A549 (cell line): ENCODE data around the gene ABHD17A. TPM values are rescaled to one million over a fixed set of nuclear protein-coding genes. Genes with fewer than 3 reads are reported as not detected.

Experiments used
- ATAC-seq, 2 experiments: fragments of 200-7000 bp in 1 of 2; fragments of >200 bp in 1 of 2; cut with Nextera tagmentation in 1 of 2; cut with Tn5 transposase in 1 of 2; 3 replicates each; pipeline versions ENCODE4 v1.8.0 to v1.9.1; 2018 to 2020; ENCODE audit warnings: mild to moderate bottlenecking in 1 of 2, moderate library complexity in 1 of 2
- CTCF ChIA-PET: fragments of 300-600 bp; sonication (Branson Sonifier 250); formaldehyde crosslinking; extraction: SDS; loops from one replicate; lab custom pipeline; 2021; ENCODE audit warnings: antibody characterized with exemption, inconsistent platforms; lab: Yijun Ruan, JAX
- POLR2A ChIA-PET: fragments of 350-600 bp; formaldehyde crosslinking; extraction: SDS; loops from one replicate; lab custom pipeline; 2021; ENCODE audit warnings: antibody characterized with exemption, inconsistent platforms; lab: Yijun Ruan, JAX
- DNase-seq, 2 experiments: peaks; one replicate each; pipeline versions ENCODE4 v3.0.0 to v3.0.0-alpha.2; 2011 to 2016; ENCODE audit warnings: low read depth in 1 of 2, low spot score in 1 of 2
- FAIRE-seq: peaks from 2 replicates; lab custom pipeline; 2011; peaks lifted over from hg19 to GRCh38; lab: Jason Lieb, UNC
- H3K27ac ChIP-seq, 2 experiments: fragments of >200 bp; sonication (Bioruptor Twin); formaldehyde crosslinking; 3 replicates each; pipeline ENCODE4 v1.5.1; 2016 to 2017
- H3K4me1 ChIP-seq: fragments of >200 bp; sonication (Bioruptor Twin); formaldehyde crosslinking; 3 replicates; pipeline ENCODE4 v1.6.1; 2016
- H3K4me2 ChIP-seq: fragments of >200 bp; sonication (Bioruptor Twin); formaldehyde crosslinking; 3 replicates; pipeline ENCODE4 v1.6.1; 2016
- H3K4me3 ChIP-seq: fragments of >200 bp; sonication (Bioruptor Twin); formaldehyde crosslinking; 3 replicates; pipeline ENCODE4 v1.5.1; 2016
- H3K9me3 ChIP-seq: fragments of >200 bp; sonication (Bioruptor Twin); formaldehyde crosslinking; 3 replicates; pipeline ENCODE4 v1.6.1; 2016
- BCL3 ChIP-seq: fragments of >200 bp; sonication (Bioruptor Twin); formaldehyde crosslinking; IDR thresholded peaks from 3 replicates; pipeline ENCODE4 v1.6.1; 2016
- BHLHE40 ChIP-seq: IDR thresholded peaks from 2 replicates; pipeline ENCODE4 v1.6.1; 2012; ENCODE audit warnings: low read depth, low read length, inconsistent platforms
- CEBPB ChIP-seq, 2 experiments: fragments of >200 bp in 1 of 2; sonication (Bioruptor Twin) in 1 of 2; formaldehyde crosslinking in 1 of 2; IDR thresholded peaks; 2 replicates each; pipeline ENCODE4 v1.6.1; 2012 to 2016
- CHD4 ChIP-seq: fragments of 200-600 bp; sonication (generic); IDR thresholded peaks from 2 replicates; pipeline ENCODE4 v1.6.1; 2016; ENCODE audit warnings: antibody characterized with exemption, mild to moderate bottlenecking, borderline replicate concordance
- EP300 ChIP-seq, 2 experiments: fragments of >200 bp; sonication (Bioruptor Twin); formaldehyde crosslinking; IDR thresholded peaks; 2 replicates in 1 of 2; 3 replicates in 1 of 2; pipeline ENCODE4 v1.6.1; 2016 to 2017
- ESRRA ChIP-seq: fragments of 150-350 bp; IDR thresholded peaks from 2 replicates; pipeline ENCODE4 v1.6.1; 2014; ENCODE audit warnings: mild to moderate bottlenecking, low read length, borderline replicate concordance
- FOSL2 ChIP-seq, 2 experiments: fragments of 450-650 bp in 1 of 2; fragments of >200 bp in 1 of 2; sonication (Bioruptor Twin) in 1 of 2; formaldehyde crosslinking; IDR thresholded peaks; 2 replicates each; pipeline versions ENCODE4 v1.5.0 to v1.6.1; 2016 to 2020; ENCODE audit warnings: mild to moderate bottlenecking in 1 of 2, moderate library complexity in 1 of 2
- HDAC2 ChIP-seq: fragments of 200-600 bp; sonication (generic); IDR thresholded peaks from 2 replicates; pipeline ENCODE4 v1.6.1; 2016
- HES2 ChIP-seq: fragments of >200 bp; sonication (Bioruptor Twin); formaldehyde crosslinking; IDR thresholded peaks from 2 replicates; pipeline ENCODE4 v1.6.1; 2016
- JUNB ChIP-seq: fragments of >200 bp; sonication (Bioruptor Twin); formaldehyde crosslinking; IDR thresholded peaks from 2 replicates; pipeline ENCODE4 v1.6.1; 2016
- MAX ChIP-seq: IDR thresholded peaks from 2 replicates; pipeline ENCODE4 v1.6.1; 2012
- MAZ ChIP-seq: fragments of 150-350 bp; IDR thresholded peaks from 2 replicates; pipeline ENCODE4 v1.6.1; 2014; ENCODE audit warnings: antibody characterized with exemption, low read depth, low read length, borderline replicate concordance
- MYC ChIP-seq: IDR thresholded peaks from 2 replicates; pipeline ENCODE4 v1.6.1; 2012; ENCODE audit warnings: mild to moderate bottlenecking, inconsistent platforms, low read length, improper control_type of control experiment, borderline replicate concordance
- NFE2L2 ChIP-seq: fragments of 150-350 bp; conservative IDR thresholded peaks from 2 replicates; pipeline ENCODE4 v1.6.1; 2014; ENCODE audit warnings: low read length
- POLR2AphosphoS2 ChIP-seq: conservative IDR thresholded peaks from 2 replicates; pipeline ENCODE4 v1.6.1; 2012; ENCODE audit warnings: low read length, improper control_type of control experiment, inconsistent platforms
- RAD21 ChIP-seq, 2 experiments: fragments of >200 bp in 1 of 2; sonication (Bioruptor Twin) in 1 of 2; formaldehyde crosslinking in 1 of 2; IDR thresholded peaks in 1 of 2; conservative IDR thresholded peaks in 1 of 2; 2 replicates in 1 of 2; 3 replicates in 1 of 2; pipeline ENCODE4 v1.6.1; 2012 to 2018; ENCODE audit warnings: inconsistent platforms in 1 of 2
- RCOR1 ChIP-seq: fragments of 150-350 bp; IDR thresholded peaks from 2 replicates; pipeline ENCODE4 v1.6.1; 2014; ENCODE audit warnings: antibody characterized with exemption, low read length, low read depth
- RFX5 ChIP-seq: fragments of 450-650 bp; IDR thresholded peaks from 2 replicates; pipeline ENCODE4 v1.7.1; 2014; ENCODE audit warnings: antibody characterized with exemption, mild to moderate bottlenecking, moderate library complexity
- RNF2 ChIP-seq: fragments of 200-600 bp; sonication (generic); IDR thresholded peaks from 2 replicates; pipeline ENCODE4 v1.6.1; 2016; ENCODE audit warnings: low read depth, mild to moderate bottlenecking, antibody characterized with exemption, moderate library complexity, borderline replicate concordance
- ZC3H11A ChIP-seq: fragments of 450-650 bp; IDR thresholded peaks from 2 replicates; pipeline ENCODE4 v1.6.1; 2014; ENCODE audit warnings: antibody characterized with exemption, mild to moderate bottlenecking
- ZFP36 ChIP-seq: fragments of 450-650 bp; IDR thresholded peaks from 2 replicates; pipeline ENCODE4 v1.6.1; 2014; ENCODE audit warnings: borderline replicate concordance; ENCODE audit not compliant: partially characterized antibody
- ZSCAN20 ChIP-seq: fragments of 250-450 bp; sonication (Bioruptor Pico); IDR thresholded peaks from 2 replicates; pipeline ENCODE4 v1.8.0; 2022; ENCODE audit warnings: mild to moderate bottlenecking, moderate library complexity
- WGBS: methylation state at CpG from one replicate; pipeline ENCODE4 v1.1.6; 2017; ENCODE audit errors: missing lambda C conversion rate; 5-methylcytosine and 5-hydroxymethylcytosine counted together
- polyA plus RNA-seq, 4 experiments: library from polyadenylated mRNA; depleted of rRNA in 3 of 4; stranded (reverse); fragments of >200 nt; fragmentation: RNase III in 1 of 4; extraction: RNeasy Plus Mini Kit Qiagen cat#74134 plus additional on column Dnase treatment in 1 of 4; gene quantifications; 2 replicates in 3 of 4; 3 replicates in 1 of 4; pipeline ENCODE4 v1.2.3, GENCODE V29; 2011 to 2017
- TF ChIP-seq, protein P1 (sequence below): fragments of 250-450 bp; sonication (Bioruptor Pico); IDR thresholded peaks from 2 replicates; pipeline ENCODE4 v1.5.0; 2020; ENCODE audit warnings: low read depth, mild to moderate bottlenecking, moderate library complexity
- TF ChIP-seq, protein P2 (sequence below): fragments of 450-650 bp; IDR thresholded peaks from 2 replicates; pipeline ENCODE4 v1.6.1; 2014; ENCODE audit warnings: antibody characterized with exemption
- TF ChIP-seq, protein P3 (sequence below): fragments of >200 bp; sonication (Bioruptor Twin); formaldehyde crosslinking; IDR thresholded peaks from 3 replicates; pipeline ENCODE4 v1.5.1; 2016
- TF ChIP-seq, protein P4 (sequence below): IDR thresholded peaks from 2 replicates; pipeline ENCODE4 v1.6.1; 2012

Gene ABHD17A
- polyA plus RNA-seq, 2 of the 4 experiments (the other 2 are of a cell fraction): 12.8 to 23.1 TPM

GRCh38 chr19:1871630-1872029 lies 13.7 kb downstream of the ABHD17A start:
- Histone ChIP-seq H3K27ac (no peak overlapping the region), H3K9me3 (no peaks in the 10 kb centered on the region), H3K4me3 (no peak overlapping the region), H3K4me2 (no peak overlapping the region)
- DNase-seq (no peak), FAIRE-seq (no peak), ATAC-seq (no peak)
- ChIA-PET POLR2A (no interaction called here), CTCF (no interaction called here)
- WGBS: 96% methylated on average over 5 of the region's 13 CpGs
- TF ChIP-seq MAZ: no peak
- TF ChIP-seq RNF2: no peak
- no peak for TF ChIP-seq NFE2L2
- TF ChIP-seq, protein P1, sequence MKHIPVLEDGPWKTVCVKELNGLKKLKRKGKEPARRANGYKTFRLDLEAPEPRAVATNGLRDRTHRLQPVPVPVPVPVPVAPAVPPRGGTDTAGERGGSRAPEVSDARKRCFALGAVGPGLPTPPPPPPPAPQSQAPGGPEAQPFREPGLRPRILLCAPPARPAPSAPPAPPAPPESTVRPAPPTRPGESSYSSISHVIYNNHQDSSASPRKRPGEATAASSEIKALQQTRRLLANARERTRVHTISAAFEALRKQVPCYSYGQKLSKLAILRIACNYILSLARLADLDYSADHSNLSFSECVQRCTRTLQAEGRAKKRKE (CRISPR knock-in tag): no peak
- no peak for TF ChIP-seq JUNB
- TF ChIP-seq, all 56 proteins: peak for 0
- H3K4me1 ChIP-seq: peaks cover 14% of the 10 kb centered on the region

DNA sequence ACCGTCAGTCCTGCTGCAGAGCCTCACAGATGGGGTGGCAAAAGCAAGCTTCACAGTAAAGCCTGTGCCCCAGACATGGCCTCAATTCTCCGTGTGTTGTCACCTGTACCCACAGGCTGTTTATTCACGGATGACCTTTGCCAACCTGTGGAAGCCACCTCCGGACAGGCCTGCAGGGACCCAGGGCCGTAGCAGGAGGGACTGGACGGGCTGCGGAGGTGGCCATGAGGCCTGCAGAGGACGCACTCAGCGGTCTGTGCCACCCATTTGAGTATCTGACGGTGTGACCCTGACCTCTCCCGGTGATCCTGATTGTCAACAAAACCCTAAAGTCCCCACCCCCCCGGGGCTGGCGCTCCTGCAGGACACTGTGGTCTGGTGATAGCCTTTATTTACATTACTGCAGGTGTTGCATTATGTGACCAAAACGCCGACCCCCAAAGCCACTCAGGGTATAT lies 14.1 kb downstream of the ABHD17A start:
- ChIA-PET POLR2A (no interaction called here), CTCF (no interaction called here)
- WGBS: 83% methylated on average over 8 of the region's 15 CpGs
- Histone ChIP-seq H3K4me1 (peaks cover 10% of the 10 kb centered on the region), H3K4me3 (no peak overlapping the region), H3K4me2 (no peak overlapping the region), H3K9me3 (no peaks in the 10 kb centered on the region), H3K27ac (no peak overlapping the region)
- FAIRE-seq (no peak), ATAC-seq (no peak), DNase-seq (no peak)
- TF ChIP-seq FOSL2 (IDR thresholded peaks at IDR 0.05) (no peak), FOSL2 (CRISPR knock-in tag; IDR thresholded peaks at IDR 0.05) (no peak), CHD4 (no peak), ESRRA (no peak), ZSCAN20 (CRISPR knock-in tag) (no peak), RAD21 (conservative IDR thresholded peaks at IDR 0.05 in 1 of 2, IDR thresholded peaks at IDR 0.05 in 1 of 2) (no peak), ZC3H11A (no peak), ZFP36 (no peak), RFX5 (no peak), MAX (no peak), CEBPB (IDR thresholded peaks at IDR 0.05) (no peak), MAZ (no peak), HES2 (no peak)
- TF ChIP-seq, protein P2, sequence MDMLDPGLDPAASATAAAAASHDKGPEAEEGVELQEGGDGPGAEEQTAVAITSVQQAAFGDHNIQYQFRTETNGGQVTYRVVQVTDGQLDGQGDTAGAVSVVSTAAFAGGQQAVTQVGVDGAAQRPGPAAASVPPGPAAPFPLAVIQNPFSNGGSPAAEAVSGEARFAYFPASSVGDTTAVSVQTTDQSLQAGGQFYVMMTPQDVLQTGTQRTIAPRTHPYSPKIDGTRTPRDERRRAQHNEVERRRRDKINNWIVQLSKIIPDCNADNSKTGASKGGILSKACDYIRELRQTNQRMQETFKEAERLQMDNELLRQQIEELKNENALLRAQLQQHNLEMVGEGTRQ: no peak
- TF ChIP-seq, protein P1 (CRISPR knock-in tag): no peak

GRCh38 chr19:1868971-1869370 lies 16.3 kb downstream of the ABHD17A start:
- Histone ChIP-seq H3K9me3 (no peaks in the 10 kb centered on the region), H3K27ac (no peak overlapping the region), H3K4me1 (peaks cover 11% of the 10 kb centered on the region; the same call in 2 of the 3 replicates), H3K4me2 (no peak overlapping the region), H3K4me3 (no peak overlapping the region)
- no peak for DNase-seq
- FAIRE-seq: no peak
- 79% methylated on average over 7 of the region's 7 CpGs for WGBS
- ChIA-PET CTCF (no interaction called here), POLR2A (interaction anchor here (0.7 kb wide), 1 partner anchor 21 kb away, joined by 5 read pairs; no protein-coding TSS in a partner anchor)
- ATAC-seq: no peak
- TF ChIP-seq BCL3: no peak
- no peak for TF ChIP-seq HDAC2
- no peak for TF ChIP-seq RAD21 (conservative IDR thresholded peaks at IDR 0.05 in 1 of 2, IDR thresholded peaks at IDR 0.05 in 1 of 2)
- TF ChIP-seq, protein P3, sequence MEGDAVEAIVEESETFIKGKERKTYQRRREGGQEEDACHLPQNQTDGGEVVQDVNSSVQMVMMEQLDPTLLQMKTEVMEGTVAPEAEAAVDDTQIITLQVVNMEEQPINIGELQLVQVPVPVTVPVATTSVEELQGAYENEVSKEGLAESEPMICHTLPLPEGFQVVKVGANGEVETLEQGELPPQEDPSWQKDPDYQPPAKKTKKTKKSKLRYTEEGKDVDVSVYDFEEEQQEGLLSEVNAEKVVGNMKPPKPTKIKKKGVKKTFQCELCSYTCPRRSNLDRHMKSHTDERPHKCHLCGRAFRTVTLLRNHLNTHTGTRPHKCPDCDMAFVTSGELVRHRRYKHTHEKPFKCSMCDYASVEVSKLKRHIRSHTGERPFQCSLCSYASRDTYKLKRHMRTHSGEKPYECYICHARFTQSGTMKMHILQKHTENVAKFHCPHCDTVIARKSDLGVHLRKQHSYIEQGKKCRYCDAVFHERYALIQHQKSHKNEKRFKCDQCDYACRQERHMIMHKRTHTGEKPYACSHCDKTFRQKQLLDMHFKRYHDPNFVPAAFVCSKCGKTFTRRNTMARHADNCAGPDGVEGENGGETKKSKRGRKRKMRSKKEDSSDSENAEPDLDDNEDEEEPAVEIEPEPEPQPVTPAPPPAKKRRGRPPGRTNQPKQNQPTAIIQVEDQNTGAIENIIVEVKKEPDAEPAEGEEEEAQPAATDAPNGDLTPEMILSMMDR: no peak
- TF ChIP-seq, protein P4, sequence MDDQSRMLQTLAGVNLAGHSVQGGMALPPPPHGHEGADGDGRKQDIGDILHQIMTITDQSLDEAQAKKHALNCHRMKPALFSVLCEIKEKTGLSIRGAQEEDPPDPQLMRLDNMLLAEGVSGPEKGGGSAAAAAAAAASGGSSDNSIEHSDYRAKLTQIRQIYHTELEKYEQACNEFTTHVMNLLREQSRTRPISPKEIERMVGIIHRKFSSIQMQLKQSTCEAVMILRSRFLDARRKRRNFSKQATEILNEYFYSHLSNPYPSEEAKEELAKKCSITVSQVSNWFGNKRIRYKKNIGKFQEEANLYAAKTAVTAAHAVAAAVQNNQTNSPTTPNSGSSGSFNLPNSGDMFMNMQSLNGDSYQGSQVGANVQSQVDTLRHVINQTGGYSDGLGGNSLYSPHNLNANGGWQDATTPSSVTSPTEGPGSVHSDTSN: no peak
- no peak for TF ChIP-seq EP300 (IDR thresholded peaks at IDR 0.05)
- TF ChIP-seq BHLHE40: no peak
- TF ChIP-seq POLR2AphosphoS2: no peak
- no peak for TF ChIP-seq CHD4
- no peak for TF ChIP-seq MAZ
- no peak for TF ChIP-seq RCOR1
- no peak for TF ChIP-seq MYC
